ENCODE measurements around the gene RERG. TPM values are rescaled to one million over a fixed set of nuclear protein-coding genes. Genes with fewer than 3 reads are reported as not detected.

The RERG gene
- total RNA-seq, 1 donor: not detected

DNA sequence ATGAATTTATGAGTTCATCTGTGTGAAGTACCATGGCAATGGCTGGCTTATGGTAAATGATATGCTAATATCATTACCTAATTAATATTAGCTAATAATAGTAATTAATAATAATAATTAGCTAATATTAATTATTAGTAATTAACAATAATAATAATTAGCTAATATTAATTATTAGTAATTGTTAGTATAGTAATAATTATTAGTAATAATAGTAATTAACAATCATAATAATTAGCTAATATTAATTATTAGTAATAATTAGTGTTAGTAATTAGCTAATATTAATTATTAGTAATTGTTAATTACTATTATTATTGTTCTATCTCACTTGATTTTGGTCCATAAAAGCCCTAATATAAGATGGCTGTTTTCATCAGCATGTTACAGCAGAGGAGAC lies 19.8 kb downstream of the RERG start:
- DNase-seq (ENCODE audit: low read depth): no peak
- H3K4me3 ChIP-seq (ENCODE audit: low read depth, low read length): no peak overlapping the region
- TF ChIP-seq, protein P1, sequence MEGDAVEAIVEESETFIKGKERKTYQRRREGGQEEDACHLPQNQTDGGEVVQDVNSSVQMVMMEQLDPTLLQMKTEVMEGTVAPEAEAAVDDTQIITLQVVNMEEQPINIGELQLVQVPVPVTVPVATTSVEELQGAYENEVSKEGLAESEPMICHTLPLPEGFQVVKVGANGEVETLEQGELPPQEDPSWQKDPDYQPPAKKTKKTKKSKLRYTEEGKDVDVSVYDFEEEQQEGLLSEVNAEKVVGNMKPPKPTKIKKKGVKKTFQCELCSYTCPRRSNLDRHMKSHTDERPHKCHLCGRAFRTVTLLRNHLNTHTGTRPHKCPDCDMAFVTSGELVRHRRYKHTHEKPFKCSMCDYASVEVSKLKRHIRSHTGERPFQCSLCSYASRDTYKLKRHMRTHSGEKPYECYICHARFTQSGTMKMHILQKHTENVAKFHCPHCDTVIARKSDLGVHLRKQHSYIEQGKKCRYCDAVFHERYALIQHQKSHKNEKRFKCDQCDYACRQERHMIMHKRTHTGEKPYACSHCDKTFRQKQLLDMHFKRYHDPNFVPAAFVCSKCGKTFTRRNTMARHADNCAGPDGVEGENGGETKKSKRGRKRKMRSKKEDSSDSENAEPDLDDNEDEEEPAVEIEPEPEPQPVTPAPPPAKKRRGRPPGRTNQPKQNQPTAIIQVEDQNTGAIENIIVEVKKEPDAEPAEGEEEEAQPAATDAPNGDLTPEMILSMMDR (IDR thresholded peaks at IDR 0.05; ENCODE audit: insufficient read depth, low read length): no peak

DNA sequence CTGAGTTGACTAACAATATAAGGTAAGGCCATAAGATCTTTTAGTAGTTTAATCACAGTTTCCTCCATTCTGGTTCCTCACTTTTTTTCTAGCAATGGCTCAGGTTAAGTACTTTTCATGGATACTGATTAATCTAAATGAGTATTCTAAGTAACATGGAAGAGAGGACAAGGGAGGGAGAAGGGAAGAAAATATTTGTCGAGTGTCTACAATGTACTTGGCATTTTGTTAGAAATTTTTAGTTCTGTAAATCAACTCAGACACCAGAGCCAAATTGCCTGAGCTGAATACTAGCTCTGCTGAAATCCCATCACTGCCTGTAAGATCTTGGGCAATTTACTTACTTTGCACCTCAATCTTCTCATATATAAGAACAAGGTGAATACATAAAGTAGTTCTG lies 20.2 kb downstream of the RERG start:
- TF ChIP-seq, protein P1 (IDR thresholded peaks at IDR 0.05; ENCODE audit: insufficient read depth, low read length): no peak
- H3K4me3 ChIP-seq (ENCODE audit: low read depth, low read length): no peak overlapping the region
- no peak for DNase-seq (ENCODE audit: low read depth)

DNA sequence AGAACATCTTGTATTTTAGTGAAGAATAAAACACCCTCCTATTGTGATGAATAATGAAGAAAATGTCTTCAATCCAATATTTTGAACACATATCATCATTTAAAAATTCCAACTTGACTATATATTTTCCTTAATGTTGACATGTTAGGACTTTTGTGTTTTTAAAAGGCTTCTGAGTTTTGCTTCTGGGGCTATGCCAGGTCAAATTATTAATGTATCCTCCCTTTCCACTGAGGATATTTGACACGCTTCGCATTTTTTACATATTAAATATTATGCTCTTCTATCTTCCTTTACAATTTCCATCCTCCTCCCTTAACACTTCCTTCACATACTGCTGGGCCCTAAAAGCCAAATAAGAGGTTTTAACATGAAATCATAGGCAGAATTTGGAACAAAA lies 20.6 kb downstream of the RERG start:
- TF ChIP-seq, protein P1 (IDR thresholded peaks at IDR 0.05; ENCODE audit: insufficient read depth, low read length): no peak
- H3K4me3 ChIP-seq (ENCODE audit: low read depth, low read length): no peak overlapping the region
- no peak for DNase-seq (ENCODE audit: low read depth)

DNA sequence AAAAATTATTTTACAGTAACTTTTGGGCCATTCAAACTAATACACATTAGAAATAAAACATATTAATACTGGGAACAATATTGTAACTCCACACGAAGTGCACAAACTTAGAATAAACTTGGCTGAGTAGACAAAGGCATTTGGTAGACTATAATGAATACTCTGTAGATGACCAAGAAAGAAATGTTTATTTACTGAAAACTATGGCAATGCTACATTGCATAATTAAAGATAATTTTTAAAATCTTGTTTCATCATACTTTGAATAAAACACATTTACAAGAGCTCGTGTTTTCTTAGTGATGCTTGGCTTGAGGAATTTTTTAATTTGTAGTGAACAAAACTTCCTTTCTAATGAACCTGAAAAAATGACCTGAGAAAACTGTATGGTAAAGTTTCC lies 21.3 kb downstream of the RERG start:
- TF ChIP-seq, protein P1 (IDR thresholded peaks at IDR 0.05; ENCODE audit: insufficient read depth, low read length): no peak
- H3K4me3 ChIP-seq (ENCODE audit: low read depth, low read length): no peak overlapping the region
- no peak for DNase-seq (ENCODE audit: low read depth)

DNA sequence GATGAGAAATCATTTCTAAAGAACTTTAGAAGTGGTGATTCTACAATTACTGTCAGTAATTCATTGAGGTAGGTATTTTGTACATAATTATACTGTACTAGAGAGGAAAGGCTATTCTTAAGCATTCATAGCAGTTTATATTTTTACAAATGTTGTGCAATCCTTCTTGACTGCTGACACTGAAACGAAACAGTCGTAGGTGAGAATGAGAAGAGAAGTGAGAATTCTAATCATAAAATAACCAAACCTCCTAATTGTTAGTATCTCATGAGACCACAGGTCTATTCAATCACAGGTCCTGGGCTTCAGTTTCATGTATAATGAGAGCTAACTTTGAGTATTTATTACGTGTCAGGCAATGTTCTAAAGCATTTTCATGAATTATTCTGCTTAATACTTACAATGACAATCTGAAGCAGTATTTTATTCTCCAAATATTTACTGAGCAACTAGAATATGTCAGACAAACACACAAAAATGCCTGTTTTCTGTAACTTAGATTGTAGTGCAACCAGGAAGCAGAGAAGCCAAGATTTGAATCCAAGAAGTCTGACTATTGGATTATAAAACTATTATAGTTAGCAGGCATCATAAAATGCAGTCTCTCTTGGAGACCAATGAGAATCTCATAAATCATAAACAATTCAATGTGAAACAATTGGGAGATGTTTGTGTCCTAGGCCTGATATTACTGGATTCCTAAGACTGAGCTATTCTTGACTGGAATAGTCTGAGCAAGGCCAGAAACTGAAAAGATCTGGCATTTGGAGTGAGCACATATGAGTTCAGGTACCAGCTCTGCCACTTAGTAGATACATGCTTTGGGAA lies 24.3 kb downstream of the RERG start:
- no peak for DNase-seq (ENCODE audit: low read depth)
- no peak overlapping the region for H3K4me3 ChIP-seq (ENCODE audit: low read depth, low read length)
- TF ChIP-seq, protein P1 (IDR thresholded peaks at IDR 0.05; ENCODE audit: insufficient read depth, low read length): no peak

DNA sequence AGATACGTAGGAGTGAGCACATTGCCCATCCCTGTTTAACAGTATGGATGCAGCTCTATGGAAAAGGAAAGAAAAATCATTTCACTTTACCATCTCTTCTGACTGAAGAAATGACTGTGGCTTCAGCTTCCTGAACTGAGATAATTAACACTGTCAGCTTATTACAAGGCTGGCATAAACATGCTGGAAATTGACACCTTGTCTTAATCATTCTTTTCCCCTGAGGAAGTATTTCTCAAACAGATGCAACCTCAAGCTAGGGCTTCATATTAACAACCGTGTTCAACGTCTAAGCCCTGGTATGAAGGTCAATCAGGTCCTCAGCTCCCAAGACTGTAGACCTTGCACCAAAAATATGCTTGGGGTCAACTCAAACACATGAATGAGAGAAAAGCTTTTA lies 25.0 kb downstream of the RERG start:
- DNase-seq (ENCODE audit: low read depth): no peak
- TF ChIP-seq, protein P1 (IDR thresholded peaks at IDR 0.05; ENCODE audit: insufficient read depth, low read length): no peak

More for the DNA sequence above, 25.0 kb downstream of the RERG start:
- H3K4me3 ChIP-seq (ENCODE audit: low read depth, low read length): no peak overlapping the region

All from fibroblast of the aortic adventitia (primary cell).